ENCODE measurements around the gene STXBP1. TPM values are rescaled to one million over a fixed set of nuclear protein-coding genes. Genes with fewer than 3 reads are reported as not detected.

STXBP1 gene
- total and polyA plus RNA-seq, 2 experiments from 2014 or later = 48.6 to 50.4 TPM

DNA sequence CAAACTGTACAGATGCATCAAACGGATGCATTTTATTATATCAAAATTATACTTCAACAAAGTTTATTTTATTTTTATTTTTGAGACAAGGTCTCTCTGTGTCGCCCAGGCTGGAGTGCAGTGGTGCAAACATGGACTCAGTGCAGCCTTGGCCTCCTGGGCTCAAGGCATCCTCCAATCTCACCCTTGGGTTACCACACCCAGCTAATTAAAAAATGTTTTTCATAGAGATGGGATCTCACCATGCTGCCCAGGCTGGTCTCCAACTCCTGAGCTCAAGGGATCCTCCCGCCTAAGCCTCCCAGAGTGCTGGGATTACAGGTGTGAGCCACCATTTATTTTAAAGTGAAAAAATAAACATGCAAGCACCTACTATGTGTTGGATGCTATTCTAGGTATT lies 40.1 kb upstream of the STXBP1 start:
- Mint-ChIP-seq H3K4me1 (peaks cover 24% of the 10 kb centered on the region), H3K27me3 (ENCODE audit: insufficient read depth, low read depth, poor library complexity) (peaks cover 3% of the 10 kb centered on the region), H3K27ac (no peak overlapping the region), H3K4me3 (no peak overlapping the region), H3K9me3 (no peaks in the 10 kb centered on the region), H3K36me3 (ENCODE audit: low read depth) (no peaks in the 10 kb centered on the region)
- DNase-seq (ENCODE audit: low spot score) = no peak
- no peak overlapping the region for H3K4me2 ChIP-seq
- no peaks in the 10 kb centered on the region for H3K36me3 ChIP-seq (ENCODE audit: insufficient read depth)
- peaks cover 13% of the 10 kb centered on the region for H3K79me2 ChIP-seq (replicated peaks; ENCODE audit: insufficient read depth)
- H3K27me3 ChIP-seq (ENCODE audit: insufficient read depth) = no peaks in the 10 kb centered on the region; the same call in 1 of the 2 replicates
- no peak overlapping the region for H2AFZ ChIP-seq
- H3K27ac ChIP-seq (ENCODE audit: low read depth) = no peak overlapping the region
- no peaks in the 10 kb centered on the region for H3K9me2 ChIP-seq (ENCODE audit: insufficient read depth)
- no peak overlapping the region for H3K4me3 ChIP-seq
- TF ChIP-seq, protein P1, sequence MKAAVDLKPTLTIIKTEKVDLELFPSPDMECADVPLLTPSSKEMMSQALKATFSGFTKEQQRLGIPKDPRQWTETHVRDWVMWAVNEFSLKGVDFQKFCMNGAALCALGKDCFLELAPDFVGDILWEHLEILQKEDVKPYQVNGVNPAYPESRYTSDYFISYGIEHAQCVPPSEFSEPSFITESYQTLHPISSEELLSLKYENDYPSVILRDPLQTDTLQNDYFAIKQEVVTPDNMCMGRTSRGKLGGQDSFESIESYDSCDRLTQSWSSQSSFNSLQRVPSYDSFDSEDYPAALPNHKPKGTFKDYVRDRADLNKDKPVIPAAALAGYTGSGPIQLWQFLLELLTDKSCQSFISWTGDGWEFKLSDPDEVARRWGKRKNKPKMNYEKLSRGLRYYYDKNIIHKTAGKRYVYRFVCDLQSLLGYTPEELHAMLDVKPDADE (IDR thresholded peaks at IDR 0.05) = no peak
- TF ChIP-seq, protein P2, sequence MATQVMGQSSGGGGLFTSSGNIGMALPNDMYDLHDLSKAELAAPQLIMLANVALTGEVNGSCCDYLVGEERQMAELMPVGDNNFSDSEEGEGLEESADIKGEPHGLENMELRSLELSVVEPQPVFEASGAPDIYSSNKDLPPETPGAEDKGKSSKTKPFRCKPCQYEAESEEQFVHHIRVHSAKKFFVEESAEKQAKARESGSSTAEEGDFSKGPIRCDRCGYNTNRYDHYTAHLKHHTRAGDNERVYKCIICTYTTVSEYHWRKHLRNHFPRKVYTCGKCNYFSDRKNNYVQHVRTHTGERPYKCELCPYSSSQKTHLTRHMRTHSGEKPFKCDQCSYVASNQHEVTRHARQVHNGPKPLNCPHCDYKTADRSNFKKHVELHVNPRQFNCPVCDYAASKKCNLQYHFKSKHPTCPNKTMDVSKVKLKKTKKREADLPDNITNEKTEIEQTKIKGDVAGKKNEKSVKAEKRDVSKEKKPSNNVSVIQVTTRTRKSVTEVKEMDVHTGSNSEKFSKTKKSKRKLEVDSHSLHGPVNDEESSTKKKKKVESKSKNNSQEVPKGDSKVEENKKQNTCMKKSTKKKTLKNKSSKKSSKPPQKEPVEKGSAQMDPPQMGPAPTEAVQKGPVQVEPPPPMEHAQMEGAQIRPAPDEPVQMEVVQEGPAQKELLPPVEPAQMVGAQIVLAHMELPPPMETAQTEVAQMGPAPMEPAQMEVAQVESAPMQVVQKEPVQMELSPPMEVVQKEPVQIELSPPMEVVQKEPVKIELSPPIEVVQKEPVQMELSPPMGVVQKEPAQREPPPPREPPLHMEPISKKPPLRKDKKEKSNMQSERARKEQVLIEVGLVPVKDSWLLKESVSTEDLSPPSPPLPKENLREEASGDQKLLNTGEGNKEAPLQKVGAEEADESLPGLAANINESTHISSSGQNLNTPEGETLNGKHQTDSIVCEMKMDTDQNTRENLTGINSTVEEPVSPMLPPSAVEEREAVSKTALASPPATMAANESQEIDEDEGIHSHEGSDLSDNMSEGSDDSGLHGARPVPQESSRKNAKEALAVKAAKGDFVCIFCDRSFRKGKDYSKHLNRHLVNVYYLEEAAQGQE (IDR thresholded peaks at IDR 0.05; ENCODE audit: unreplicated experiment) = no peak
- TF ChIP-seq ZNF114 (CRISPR knock-in tag; IDR thresholded peaks at IDR 0.05) (no peak), POLR2AphosphoS5 (IDR thresholded peaks at IDR 0.05; ENCODE audit: low read depth) (no peak), CREB1 (CRISPR knock-in tag; IDR thresholded peaks at IDR 0.05; ENCODE audit: low read depth) (no peak), EZH2phosphoT487 (IDR thresholded peaks at IDR 0.05; ENCODE audit: unreplicated experiment) (no peak), NANOG (IDR thresholded peaks at IDR 0.05; ENCODE audit: borderline replicate concordance) (no peak), JUNB (IDR thresholded peaks at IDR 0.05; ENCODE audit: unreplicated experiment) (no peak), STAT1 (IDR thresholded peaks at IDR 0.05; ENCODE audit: unreplicated experiment) (no peak), EZH2 (IDR thresholded peaks at IDR 0.05; ENCODE audit: low read depth, unreplicated experiment) (no peak), ZNF331 (CRISPR knock-in tag; IDR thresholded peaks at IDR 0.05; ENCODE audit: low read depth) (no peak)
- TF ChIP-seq, protein P3, sequence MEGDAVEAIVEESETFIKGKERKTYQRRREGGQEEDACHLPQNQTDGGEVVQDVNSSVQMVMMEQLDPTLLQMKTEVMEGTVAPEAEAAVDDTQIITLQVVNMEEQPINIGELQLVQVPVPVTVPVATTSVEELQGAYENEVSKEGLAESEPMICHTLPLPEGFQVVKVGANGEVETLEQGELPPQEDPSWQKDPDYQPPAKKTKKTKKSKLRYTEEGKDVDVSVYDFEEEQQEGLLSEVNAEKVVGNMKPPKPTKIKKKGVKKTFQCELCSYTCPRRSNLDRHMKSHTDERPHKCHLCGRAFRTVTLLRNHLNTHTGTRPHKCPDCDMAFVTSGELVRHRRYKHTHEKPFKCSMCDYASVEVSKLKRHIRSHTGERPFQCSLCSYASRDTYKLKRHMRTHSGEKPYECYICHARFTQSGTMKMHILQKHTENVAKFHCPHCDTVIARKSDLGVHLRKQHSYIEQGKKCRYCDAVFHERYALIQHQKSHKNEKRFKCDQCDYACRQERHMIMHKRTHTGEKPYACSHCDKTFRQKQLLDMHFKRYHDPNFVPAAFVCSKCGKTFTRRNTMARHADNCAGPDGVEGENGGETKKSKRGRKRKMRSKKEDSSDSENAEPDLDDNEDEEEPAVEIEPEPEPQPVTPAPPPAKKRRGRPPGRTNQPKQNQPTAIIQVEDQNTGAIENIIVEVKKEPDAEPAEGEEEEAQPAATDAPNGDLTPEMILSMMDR (conservative IDR thresholded peaks at IDR 0.05; ENCODE audit: low read depth in 2 of 2) = no peak
- TF ChIP-seq, protein P4, sequence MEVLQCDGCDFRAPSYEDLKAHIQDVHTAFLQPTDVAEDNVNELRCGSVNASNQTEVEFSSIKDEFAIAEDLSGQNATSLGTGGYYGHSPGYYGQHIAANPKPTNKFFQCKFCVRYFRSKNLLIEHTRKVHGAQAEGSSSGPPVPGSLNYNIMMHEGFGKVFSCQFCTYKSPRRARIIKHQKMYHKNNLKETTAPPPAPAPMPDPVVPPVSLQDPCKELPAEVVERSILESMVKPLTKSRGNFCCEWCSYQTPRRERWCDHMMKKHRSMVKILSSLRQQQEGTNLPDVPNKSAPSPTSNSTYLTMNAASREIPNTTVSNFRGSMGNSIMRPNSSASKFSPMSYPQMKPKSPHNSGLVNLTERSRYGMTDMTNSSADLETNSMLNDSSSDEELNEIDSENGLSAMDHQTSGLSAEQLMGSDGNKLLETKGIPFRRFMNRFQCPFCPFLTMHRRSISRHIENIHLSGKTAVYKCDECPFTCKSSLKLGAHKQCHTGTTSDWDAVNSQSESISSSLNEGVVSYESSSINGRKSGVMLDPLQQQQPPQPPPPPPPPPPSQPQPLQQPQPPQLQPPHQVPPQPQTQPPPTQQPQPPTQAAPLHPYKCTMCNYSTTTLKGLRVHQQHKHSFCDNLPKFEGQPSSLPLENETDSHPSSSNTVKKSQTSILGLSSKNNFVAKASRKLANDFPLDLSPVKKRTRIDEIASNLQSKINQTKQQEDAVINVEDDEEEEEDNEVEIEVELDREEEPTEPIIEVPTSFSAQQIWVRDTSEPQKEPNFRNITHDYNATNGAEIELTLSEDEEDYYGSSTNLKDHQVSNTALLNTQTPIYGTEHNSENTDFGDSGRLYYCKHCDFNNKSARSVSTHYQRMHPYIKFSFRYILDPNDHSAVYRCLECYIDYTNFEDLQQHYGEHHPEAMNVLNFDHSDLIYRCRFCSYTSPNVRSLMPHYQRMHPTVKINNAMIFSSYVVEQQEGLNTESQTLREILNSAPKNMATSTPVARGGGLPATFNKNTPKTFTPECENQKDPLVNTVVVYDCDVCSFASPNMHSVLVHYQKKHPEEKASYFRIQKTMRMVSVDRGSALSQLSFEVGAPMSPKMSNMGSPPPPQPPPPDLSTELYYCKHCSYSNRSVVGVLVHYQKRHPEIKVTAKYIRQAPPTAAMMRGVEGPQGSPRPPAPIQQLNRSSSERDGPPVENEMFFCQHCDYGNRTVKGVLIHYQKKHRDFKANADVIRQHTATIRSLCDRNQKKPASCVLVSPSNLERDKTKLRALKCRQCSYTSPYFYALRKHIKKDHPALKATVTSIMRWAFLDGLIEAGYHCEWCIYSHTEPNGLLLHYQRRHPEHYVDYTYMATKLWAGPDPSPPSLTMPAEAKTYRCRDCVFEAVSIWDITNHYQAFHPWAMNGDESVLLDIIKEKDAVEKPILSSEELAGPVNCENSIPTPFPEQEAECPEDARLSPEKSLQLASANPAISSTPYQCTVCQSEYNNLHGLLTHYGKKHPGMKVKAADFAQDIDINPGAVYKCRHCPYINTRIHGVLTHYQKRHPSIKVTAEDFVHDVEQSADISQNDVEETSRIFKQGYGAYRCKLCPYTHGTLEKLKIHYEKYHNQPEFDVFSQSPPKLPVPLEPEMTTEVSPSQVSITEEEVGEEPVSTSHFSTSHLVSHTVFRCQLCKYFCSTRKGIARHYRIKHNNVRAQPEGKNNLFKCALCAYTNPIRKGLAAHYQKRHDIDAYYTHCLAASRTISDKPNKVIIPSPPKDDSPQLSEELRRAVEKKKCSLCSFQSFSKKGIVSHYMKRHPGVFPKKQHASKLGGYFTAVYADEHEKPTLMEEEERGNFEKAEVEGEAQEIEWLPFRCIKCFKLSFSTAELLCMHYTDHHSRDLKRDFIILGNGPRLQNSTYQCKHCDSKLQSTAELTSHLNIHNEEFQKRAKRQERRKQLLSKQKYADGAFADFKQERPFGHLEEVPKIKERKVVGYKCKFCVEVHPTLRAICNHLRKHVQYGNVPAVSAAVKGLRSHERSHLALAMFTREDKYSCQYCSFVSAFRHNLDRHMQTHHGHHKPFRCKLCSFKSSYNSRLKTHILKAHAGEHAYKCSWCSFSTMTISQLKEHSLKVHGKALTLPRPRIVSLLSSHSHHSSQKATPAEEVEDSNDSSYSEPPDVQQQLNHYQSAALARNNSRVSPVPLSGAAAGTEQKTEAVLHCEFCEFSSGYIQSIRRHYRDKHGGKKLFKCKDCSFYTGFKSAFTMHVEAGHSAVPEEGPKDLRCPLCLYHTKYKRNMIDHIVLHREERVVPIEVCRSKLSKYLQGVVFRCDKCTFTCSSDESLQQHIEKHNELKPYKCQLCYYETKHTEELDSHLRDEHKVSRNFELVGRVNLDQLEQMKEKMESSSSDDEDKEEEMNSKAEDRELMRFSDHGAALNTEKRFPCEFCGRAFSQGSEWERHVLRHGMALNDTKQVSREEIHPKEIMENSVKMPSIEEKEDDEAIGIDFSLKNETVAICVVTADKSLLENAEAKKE (CRISPR knock-in tag; IDR thresholded peaks at IDR 0.05) = no peak
- peaks cover 17% of the 10 kb centered on the region for H3K4me1 ChIP-seq (ENCODE audit: insufficient read depth)
- H4K20me1 ChIP-seq (replicated peaks; ENCODE audit: insufficient read depth) = peaks cover 4% of the 10 kb centered on the region; the same call in 1 of the 2 replicates
- no peak for ATAC-seq
- peaks cover 14% of the 10 kb centered on the region; the same call in 1 of the 2 replicates for H3F3A ChIP-seq (replicated peaks; ENCODE audit: low read depth)

Measured in GM23338 (cell line).